GM18520 (cell line): ENCODE data around the gene NOX5.

Experiments used
- ATAC-seq: cut with Tn5 transposase; IDR thresholded peaks from one replicate; pipeline ENCODE4 v1.9.1; 2021; ENCODE audit not compliant: unreplicated experiment

The NOX5 gene

GRCh38 chr15:68990992-68991500 is 23.4 kb upstream of the NOX5 start:
- ATAC-seq: no peak

- no peak for ATAC-seq
Observed at GRCh38 chr15:68991723-68992122, 22.8 kb upstream of the NOX5 start.

GRCh38 chr15:68992696-68993095 is 21.8 kb upstream of the NOX5 start:
- no peak for ATAC-seq

- no peak for ATAC-seq
Observed at GRCh38 chr15:68993276-68993675, 21.2 kb upstream of the NOX5 start.

- ATAC-seq: no peak
Observed at GRCh38 chr15:68994149-68994548, 20.3 kb upstream of the NOX5 start.

- ATAC-seq: no peak
Observed at GRCh38 chr15:68994981-68995761, 19.3 kb upstream of the NOX5 start.

GRCh38 chr15:68997050-68997449 is 17.4 kb upstream of the NOX5 start:
- no peak for ATAC-seq

GRCh38 chr15:68997930-68998777 is 16.3 kb upstream of the NOX5 start:
- no peak for ATAC-seq

GRCh38 chr15:68999091-68999490 is 15.4 kb upstream of the NOX5 start:
- ATAC-seq: no peak

- no peak for ATAC-seq
Observed at GRCh38 chr15:69000091-69000490, 14.4 kb upstream of the NOX5 start.

GRCh38 chr15:69000725-69001503 is 13.6 kb upstream of the NOX5 start:
- ATAC-seq: no peak

GRCh38 chr15:69002783-69003182 is 11.7 kb upstream of the NOX5 start:
- ATAC-seq: no peak

- no peak for ATAC-seq
Observed at GRCh38 chr15:69004011-69004410, 10.5 kb upstream of the NOX5 start.

- no peak for ATAC-seq
Observed at GRCh38 chr15:69008056-69008455, 6.4 kb upstream of the NOX5 start.

GRCh38 chr15:69009341-69009740 is 5.2 kb upstream of the NOX5 start:
- no peak for ATAC-seq

GRCh38 chr15:69011641-69012040 is 2.9 kb upstream of the NOX5 start:
- no peak for ATAC-seq

GRCh38 chr15:69012761-69013364 is 1.6 kb upstream of the NOX5 start:
- ATAC-seq: no peak

GRCh38 chr15:69013726-69014406 is 629 bp upstream of the NOX5 start:
- no peak for ATAC-seq

- ATAC-seq: no peak
Observed at GRCh38 chr15:69015591-69015990, 1.1 kb downstream of the NOX5 start.

- no peak for ATAC-seq
Observed at GRCh38 chr15:69016021-69016595, 1.6 kb downstream of the NOX5 start.
